ENCODE results near the gene LAMA2. TPM values are rescaled to one million over a fixed set of nuclear protein-coding genes. Genes with fewer than 3 reads are reported as not detected.
A peak's percentile ranks its signal among the peaks of the same experiment; 100 is the strongest.

Gene LAMA2
- total RNA-seq, 4 donors from 2014 or later, result 115 to 153 (median 134) TPM

DNA sequence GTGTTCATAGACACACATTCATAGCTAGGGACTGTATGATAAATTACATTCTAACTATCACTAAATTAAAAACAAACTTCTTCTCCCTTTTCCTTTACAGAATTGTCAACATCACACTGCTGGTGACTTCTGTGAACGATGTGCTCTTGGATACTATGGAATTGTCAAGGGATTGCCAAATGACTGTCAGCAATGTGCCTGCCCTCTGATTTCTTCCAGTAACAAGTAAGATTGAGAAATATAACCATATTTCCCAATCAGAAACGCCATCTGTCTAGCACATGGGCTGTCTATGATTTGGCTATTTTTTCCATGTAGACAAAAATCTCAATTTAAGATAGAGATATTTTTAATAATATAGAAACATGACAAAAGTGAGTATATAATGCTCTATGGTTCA lies 459.3 kb downstream of the LAMA2 start:
- intact Hi-C loops (cut with DNase I), result no loop called here
- Histone ChIP-seq H3K36me3 (peaks cover 0 to 10% (median 0%) of the 10 kb centered on the region in 4 donors), H3K27ac (replicated peaks in 1 of 4) (no peak overlapping the region), H3K4me3 (no peak overlapping the region), H3K4me1 (peaks cover 0 to 10% (median 0%) of the 10 kb centered on the region in 4 donors), H3K9me3 (no peaks in the 10 kb centered on the region), H3K27me3 (no peaks in the 10 kb centered on the region)
- WGBS, result 48% methylated on average over 2 of the region's 2 CpGs
- TF ChIP-seq EP300 (IDR thresholded peaks at IDR 0.05) (no peak), POLR2AphosphoS5 (IDR thresholded peaks at IDR 0.05) (peak in 1 of 2 donors; percentile 54)
- DNase-seq (ENCODE audit: extremely low spot score), result no peak

DNA sequence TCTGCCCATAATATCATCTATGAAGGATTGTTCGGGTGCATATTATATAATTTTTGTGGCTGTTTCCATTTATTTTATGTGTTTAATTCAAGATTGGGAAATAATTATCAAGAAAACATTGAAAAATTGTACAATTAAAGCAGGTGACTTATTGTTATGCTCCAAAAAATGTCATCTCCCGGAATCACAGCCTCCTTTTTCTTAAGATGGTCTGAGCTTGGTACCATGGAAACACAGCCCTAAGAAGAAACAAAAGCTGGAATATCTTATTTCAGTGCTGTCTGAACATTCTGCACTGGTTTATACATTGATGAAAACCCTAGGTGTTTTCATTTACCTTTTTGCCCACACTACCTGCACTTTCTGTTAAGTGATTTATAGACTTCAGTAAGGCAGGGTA lies 459.9 kb downstream of the LAMA2 start:
- no peak overlapping the region for H3K4me3 ChIP-seq
- no peak for TF ChIP-seq POLR2A (IDR thresholded peaks at IDR 0.05; ENCODE audit: low read depth)
- TF ChIP-seq POLR2AphosphoS5 (IDR thresholded peaks at IDR 0.05), result no peak
- no peak overlapping the region for H3K27ac ChIP-seq (replicated peaks in 1 of 4)
- DNase-seq (ENCODE audit: extremely low spot score), result no peak
- intact Hi-C loops (cut with DNase I), result no loop called here
- 93% methylated on average over 2 of the region's 2 CpGs for WGBS
- H3K9me3 ChIP-seq, result no peaks in the 10 kb centered on the region
- H3K4me1 ChIP-seq, result peaks cover 0 to 10% (median 0%) of the 10 kb centered on the region in 4 donors
- no peaks in the 10 kb centered on the region for H3K27me3 ChIP-seq
- peaks cover 0 to 10% (median 0%) of the 10 kb centered on the region in 4 donors for H3K36me3 ChIP-seq

DNA sequence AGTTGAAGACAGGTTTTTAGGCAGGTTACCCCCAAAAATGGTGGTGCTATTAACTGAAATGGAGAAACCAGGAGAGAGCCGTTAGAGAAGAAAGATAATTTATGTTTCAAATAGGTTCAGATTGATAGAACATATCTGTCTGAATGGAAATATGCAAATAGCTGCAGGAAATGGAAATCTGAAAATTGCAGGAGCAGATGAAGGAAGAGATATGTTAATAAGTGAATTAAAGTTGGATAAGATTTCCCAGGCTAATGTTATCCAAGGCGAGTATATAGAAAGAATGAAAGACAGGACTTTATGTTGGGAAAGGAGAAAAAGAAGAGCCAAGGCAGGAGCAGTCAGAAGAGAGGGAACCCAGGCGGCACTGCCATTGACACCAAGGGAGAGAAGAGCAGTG lies 461.4 kb downstream of the LAMA2 start:
- Histone ChIP-seq H3K27me3 (no peaks in the 10 kb centered on the region), H3K4me1 (peaks cover 0 to 10% (median 0%) of the 10 kb centered on the region in 4 donors), H3K4me3 (no peak overlapping the region), H3K36me3 (peaks cover 0 to 15% (median 0%) of the 10 kb centered on the region in 4 donors), H3K27ac (replicated peaks in 1 of 4) (no peak overlapping the region), H3K9me3 (no peaks in the 10 kb centered on the region)
- no peak for DNase-seq (ENCODE audit: extremely low spot score)
- TF ChIP-seq, protein P1, sequence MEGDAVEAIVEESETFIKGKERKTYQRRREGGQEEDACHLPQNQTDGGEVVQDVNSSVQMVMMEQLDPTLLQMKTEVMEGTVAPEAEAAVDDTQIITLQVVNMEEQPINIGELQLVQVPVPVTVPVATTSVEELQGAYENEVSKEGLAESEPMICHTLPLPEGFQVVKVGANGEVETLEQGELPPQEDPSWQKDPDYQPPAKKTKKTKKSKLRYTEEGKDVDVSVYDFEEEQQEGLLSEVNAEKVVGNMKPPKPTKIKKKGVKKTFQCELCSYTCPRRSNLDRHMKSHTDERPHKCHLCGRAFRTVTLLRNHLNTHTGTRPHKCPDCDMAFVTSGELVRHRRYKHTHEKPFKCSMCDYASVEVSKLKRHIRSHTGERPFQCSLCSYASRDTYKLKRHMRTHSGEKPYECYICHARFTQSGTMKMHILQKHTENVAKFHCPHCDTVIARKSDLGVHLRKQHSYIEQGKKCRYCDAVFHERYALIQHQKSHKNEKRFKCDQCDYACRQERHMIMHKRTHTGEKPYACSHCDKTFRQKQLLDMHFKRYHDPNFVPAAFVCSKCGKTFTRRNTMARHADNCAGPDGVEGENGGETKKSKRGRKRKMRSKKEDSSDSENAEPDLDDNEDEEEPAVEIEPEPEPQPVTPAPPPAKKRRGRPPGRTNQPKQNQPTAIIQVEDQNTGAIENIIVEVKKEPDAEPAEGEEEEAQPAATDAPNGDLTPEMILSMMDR (IDR thresholded peaks at IDR 0.05), result no peak
- TF ChIP-seq EP300 (IDR thresholded peaks at IDR 0.05) (no peak), POLR2AphosphoS5 (IDR thresholded peaks at IDR 0.05) (no peak), POLR2A (IDR thresholded peaks at IDR 0.05; ENCODE audit: low read depth) (no peak)
- 95% methylated on average over 3 of the region's 3 CpGs for WGBS
- intact Hi-C loops (cut with DNase I), result no loop called here

DNA sequence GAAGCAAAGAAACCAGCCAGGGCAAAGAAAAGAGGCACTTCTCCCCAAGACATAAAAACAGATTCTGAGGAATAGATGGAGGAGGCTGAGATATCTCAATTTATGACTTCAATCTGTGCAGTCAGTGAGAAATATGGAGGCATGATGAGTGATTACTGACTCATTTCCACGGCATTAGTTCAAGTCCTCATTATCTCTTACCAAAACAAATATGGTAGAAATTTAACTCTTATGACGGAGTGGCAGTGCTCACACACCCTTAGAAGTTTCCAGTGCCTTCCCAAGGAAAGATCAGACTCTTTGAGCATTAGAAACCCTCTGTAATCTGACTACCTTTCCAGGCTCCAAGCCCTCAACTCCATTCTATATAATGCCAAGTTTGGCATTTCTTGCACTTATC lies 463.0 kb downstream of the LAMA2 start:
- no peak for TF ChIP-seq POLR2AphosphoS5 (IDR thresholded peaks at IDR 0.05)
- TF ChIP-seq POLR2A (IDR thresholded peaks at IDR 0.05; ENCODE audit: low read depth), result no peak
- TF ChIP-seq, protein P1 (IDR thresholded peaks at IDR 0.05), result no peak
- no peak for TF ChIP-seq EP300 (IDR thresholded peaks at IDR 0.05)
- WGBS, result 61% methylated on average over 2 of the region's 2 CpGs
- H3K27ac ChIP-seq (replicated peaks in 1 of 4), result no peak overlapping the region
- no peaks in the 10 kb centered on the region for H3K9me3 ChIP-seq
- H3K36me3 ChIP-seq, result peaks cover 0 to 29% (median 0%) of the 10 kb centered on the region in 4 donors
- H3K4me1 ChIP-seq, result peaks cover 0 to 10% (median 0%) of the 10 kb centered on the region in 4 donors
- no peaks in the 10 kb centered on the region for H3K27me3 ChIP-seq
- intact Hi-C loops (cut with DNase I), result no loop called here
- no peak for DNase-seq (ENCODE audit: extremely low spot score)
- no peak overlapping the region for H3K4me3 ChIP-seq

- no peaks in the 10 kb centered on the region for H3K9me3 ChIP-seq
- peaks cover 0 to 34% (median 0%) of the 10 kb centered on the region in 4 donors for H3K36me3 ChIP-seq
- H3K4me3 ChIP-seq, result no peak overlapping the region
- no peak for DNase-seq (ENCODE audit: extremely low spot score)
- no peaks in the 10 kb centered on the region for H3K27me3 ChIP-seq
- peaks cover 0 to 2% (median 0%) of the 10 kb centered on the region in 4 donors for H3K4me1 ChIP-seq
- H3K27ac ChIP-seq (replicated peaks in 1 of 4), result no peak overlapping the region
- intact Hi-C loops (cut with DNase I), result no loop called here
- TF ChIP-seq, protein P1 (IDR thresholded peaks at IDR 0.05), result no peak
- TF ChIP-seq POLR2AphosphoS5 (IDR thresholded peaks at IDR 0.05), result no peak
- no peak for TF ChIP-seq EP300 (IDR thresholded peaks at IDR 0.05)
- no peak for TF ChIP-seq POLR2A (IDR thresholded peaks at IDR 0.05; ENCODE audit: low read depth)
- WGBS, result 87% methylated on average over 2 of the region's 2 CpGs
These were observed 464.0 kb downstream of the LAMA2 start for GRCh38 chr6:129346964-129347363.

GRCh38 chr6:129350278-129350677 lies 467.3 kb downstream of the LAMA2 start:
- H3K27ac ChIP-seq (replicated peaks in 1 of 4), result no peak overlapping the region
- intact Hi-C loops (cut with DNase I), result no loop called here
- 96% methylated on average over 2 of the region's 2 CpGs for WGBS
- no peak overlapping the region for H3K4me3 ChIP-seq
- peaks cover 0 to 3% (median 0%) of the 10 kb centered on the region in 4 donors for H3K4me1 ChIP-seq
- H3K9me3 ChIP-seq, result no peaks in the 10 kb centered on the region
- TF ChIP-seq POLR2A (IDR thresholded peaks at IDR 0.05; ENCODE audit: low read depth), result no peak
- peaks cover 0 to 42% (median 0%) of the 10 kb centered on the region in 4 donors for H3K36me3 ChIP-seq
- no peak for DNase-seq (ENCODE audit: extremely low spot score)
- no peaks in the 10 kb centered on the region for H3K27me3 ChIP-seq
